HL-60/S4 (cell line): ENCODE data around the gene AP3D1.
"Not testable (repeated sequence)": the region's sequence is repeated elsewhere in the genome, so short reads cannot be mapped to it uniquely, and the experiment has no call there.

Experiments used
- in situ Hi-C: fragments of 300-500 bp; cut with MboI; formaldehyde crosslinking; loops from 2 replicates; pipeline ENCODE4 v1.14.3; 2022; ENCODE audit warnings: low sequenced_read_pairs

AP3D1 gene

GRCh38 chr19:2129892-2130770, 21.2 kb downstream of the AP3D1 start:
- in situ Hi-C loops = no loop called here

- in situ Hi-C loops = no loop called here
Measured at GRCh38 chr19:2129486-2129885, 21.9 kb downstream of the AP3D1 start.

DNA sequence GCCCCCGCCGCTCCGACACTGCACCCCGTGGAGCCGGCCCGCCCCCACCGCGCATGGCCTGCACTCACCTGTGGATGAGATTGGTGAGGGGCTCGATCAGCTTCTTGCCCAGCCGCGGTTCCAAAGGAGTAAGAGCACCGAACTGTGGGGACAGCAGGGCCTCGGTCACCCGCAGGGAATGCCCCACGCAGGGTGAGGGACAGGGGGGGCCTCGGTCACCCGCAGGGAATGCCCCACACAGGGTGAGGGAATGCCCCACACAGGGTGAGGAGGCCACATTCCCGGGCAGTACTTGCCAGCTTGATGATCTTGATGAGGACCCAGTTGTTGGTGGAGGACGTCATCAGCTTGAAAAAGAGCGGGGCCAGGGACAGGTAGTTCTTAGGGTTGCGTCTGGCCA, 22.3 kb downstream of the AP3D1 start:
- in situ Hi-C loops = no loop called here

DNA sequence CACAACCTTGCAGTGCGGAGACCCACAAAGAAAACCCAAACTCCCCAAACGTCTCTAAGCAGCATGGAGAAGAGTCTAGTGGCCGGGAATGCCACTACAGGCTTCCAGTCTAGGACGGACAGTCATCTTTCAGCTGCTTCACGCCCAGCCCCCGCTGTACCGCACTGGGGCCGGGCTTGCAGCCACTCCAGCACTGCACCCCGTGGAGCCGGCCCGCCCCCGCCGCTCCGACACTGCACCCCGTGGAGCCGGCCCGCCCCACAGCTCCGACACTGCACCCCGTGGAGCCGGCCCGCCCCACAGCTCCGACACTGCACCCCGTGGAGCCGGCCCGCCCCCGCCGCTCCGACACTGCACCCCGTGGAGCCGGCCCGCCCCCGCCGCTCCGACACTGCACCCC, 23.1 kb downstream of the AP3D1 start:
- in situ Hi-C loops = not testable (repeated sequence)

DNA sequence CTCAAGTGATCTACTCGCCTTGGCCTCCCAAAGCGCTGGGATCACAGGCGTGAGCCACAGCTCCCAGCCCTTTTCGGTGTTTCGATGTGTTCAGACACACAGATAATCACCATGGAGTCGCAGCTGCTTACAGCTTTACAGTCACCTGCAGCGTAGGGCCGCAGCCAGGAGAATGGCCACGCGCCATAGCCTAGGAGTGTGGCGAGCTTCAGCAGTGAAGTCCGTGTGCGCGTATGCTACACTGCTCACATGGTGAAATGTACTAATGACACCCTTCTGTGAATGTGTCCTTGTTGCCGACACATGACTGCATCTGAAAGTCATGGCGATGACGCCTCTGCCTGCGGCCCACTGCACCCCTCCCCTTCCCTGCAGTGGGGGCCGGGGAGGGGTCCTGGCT, 23.6 kb downstream of the AP3D1 start:
- in situ Hi-C loops = no loop called here

DNA sequence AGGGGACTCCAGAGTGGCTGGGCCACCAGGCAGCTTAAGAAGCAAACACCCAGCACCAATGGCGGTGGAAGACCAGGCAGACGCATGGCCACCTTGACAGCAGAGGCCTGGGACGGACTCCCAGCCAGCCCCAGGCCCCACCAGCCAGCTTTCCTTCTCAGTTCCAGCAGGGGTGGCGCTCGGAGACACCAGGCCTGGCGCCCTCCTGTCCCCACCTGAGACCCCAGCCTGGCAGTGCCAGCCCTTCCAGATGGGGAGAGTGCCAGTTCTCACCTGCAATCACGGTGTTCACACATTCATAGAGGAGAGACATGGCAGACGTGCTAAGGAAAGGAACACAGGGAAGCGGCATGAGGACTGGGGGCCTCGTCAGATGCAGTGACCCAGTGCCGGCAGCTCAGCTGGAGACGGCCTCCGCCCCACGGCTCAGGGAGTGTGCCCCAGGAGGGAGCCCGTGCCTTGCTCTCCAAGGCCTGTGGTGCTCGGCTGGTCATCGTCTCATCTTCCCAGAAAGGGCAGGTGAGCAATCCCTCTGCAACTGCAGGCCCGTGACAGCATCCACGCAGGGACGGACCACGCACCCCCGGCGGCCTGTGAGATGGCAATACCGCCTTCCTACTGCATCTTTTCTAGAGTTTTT, 24.4 kb downstream of the AP3D1 start:
- in situ Hi-C loops = no loop called here

DNA sequence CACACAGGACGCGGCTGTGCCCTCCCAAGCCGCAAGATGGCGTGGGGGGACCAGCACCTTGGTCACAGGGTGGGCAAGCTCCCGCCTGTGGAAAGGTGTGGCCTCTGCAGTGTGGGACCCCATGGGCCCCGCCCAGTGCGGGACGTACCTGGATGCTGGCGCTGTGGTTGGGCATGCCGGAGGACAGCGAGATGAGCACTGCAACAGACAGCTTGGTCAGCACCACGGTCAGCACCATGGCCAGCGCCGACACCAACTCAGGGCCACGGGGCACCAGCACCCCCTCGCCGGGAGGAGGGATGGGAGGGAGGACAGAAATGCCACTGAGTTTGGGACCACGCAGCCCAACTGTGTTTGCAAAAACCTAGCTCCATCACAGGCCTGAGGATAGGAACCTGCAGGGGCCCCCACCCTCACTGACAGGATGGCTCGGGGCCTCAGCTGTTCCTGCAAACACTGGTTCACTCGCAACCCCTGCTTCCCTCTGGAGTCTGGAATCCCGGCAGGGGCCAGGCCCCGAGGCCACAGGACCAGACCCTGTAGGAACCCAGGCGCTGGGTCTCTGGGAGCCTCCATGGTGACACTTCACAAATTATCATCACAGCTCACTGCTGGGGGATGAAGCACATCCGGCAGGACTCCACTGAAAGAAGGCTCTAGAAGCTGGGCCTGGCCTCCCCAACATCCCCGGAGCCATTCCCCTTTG, 27.5 kb downstream of the AP3D1 start:
- in situ Hi-C loops = no loop called here

DNA sequence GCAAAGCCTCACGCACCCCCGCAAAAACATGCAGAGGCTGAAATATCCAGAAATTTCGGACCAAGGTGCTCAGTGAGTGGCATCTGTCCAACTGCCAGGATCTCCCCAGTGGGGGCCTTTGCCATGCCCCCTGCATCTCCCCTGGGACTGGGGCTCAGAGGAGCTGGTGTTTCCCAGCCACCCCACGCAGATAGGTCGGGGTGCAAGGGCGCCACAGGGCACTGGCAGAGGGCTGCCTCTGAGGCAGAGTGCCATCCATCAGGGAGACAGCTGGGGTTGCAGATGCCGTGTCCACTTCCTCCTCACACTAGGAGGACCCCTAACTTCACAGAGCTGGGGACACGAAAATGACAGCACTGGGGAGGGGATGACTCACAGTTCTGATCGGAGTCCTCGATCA, 28.4 kb downstream of the AP3D1 start:
- in situ Hi-C loops = no loop called here

DNA sequence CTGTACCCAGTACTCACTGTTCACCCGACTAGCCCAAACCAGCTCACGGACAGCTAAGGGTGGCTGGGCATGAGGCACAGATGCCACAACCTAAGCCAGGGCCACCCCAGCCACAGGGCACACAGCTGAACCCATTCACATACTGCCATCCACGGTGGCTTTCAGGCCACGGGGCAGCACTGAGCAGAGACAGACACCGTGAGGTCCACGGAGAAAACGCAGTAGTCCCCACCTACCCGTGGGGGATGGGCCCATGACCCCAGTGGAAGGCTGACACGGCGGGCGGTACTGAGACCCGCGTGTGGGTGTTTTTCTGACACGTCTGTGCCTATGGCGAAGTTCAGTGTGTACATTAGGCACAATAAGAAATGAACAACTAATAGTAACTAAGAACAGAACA, 29.1 kb downstream of the AP3D1 start:
- in situ Hi-C loops = no loop called here

DNA sequence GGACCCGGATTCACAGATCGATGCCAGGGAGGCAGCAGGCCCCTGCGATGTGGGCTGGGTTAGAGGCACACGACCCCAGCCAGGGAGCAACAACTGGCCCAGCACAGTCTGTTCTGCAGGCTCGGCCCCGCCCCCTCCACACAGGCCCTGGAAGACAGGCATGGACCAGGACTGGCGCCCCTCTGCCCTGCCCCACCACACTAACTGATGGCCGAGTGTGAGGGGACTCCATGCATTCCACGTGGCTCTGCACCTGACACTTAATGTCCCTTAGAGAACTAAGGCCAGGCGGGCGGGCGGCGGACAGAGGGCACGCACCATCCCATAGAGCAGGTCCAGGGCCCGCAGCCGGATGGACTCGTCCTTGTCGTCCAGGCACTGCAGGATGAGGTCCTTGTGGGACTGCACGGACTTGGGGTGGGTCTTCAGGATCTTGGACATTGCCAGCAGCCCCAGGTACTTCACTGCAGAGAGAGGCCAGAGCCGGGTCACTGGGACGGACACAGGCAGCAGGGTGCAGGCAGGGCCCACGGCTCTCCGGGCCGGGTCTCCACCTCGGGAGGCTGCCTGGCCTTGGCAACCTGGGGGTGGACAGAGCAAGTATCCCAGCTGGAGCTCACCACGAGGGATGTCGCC, 29.8 kb downstream of the AP3D1 start:
- in situ Hi-C loops = no loop called here

GRCh38 chr19:2120821-2121220, 30.5 kb downstream of the AP3D1 start:
- in situ Hi-C loops = no loop called here

DNA sequence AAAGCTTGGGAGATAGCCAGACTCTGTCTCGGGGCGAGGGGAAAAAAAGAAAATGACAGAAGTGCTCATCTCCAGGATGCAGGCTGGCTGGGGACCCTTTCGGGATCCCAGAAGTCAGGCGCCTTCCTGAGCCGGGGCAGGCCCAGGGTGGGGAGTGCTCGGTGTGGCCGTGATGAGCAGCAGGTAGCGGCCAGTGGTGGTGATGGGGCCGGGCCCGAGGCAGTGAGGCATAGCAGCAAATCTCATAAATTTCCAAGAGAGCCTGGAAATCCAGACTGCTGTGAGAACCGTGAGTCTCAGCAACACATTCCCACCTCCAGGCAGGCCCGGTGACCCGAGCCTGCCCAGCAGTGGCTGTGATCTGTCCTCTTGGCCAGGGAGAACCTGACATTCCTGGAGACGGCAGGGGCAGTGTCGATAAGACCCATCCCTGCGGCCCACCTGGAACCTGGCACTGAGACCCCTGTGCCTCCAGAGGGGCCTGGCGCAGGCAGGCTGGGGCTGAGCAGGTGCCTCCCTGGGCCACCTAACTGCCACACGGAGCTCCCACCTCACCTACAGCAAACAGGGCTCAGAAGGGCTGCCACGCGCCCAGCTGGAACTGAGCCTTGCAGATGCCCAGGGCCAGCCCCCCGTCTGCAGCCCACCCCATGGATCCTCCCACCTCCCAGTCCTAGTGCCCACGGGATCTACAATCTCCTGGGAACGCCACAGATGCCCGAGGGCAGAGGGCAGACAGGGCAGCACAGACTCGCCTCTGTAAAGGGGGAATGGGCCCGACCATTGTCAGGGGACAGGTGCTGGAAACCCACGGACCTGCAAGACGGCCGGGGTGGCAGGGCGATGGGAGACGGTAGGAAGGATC, 31.2 kb downstream of the AP3D1 start:
- in situ Hi-C loops = no loop called here

DNA sequence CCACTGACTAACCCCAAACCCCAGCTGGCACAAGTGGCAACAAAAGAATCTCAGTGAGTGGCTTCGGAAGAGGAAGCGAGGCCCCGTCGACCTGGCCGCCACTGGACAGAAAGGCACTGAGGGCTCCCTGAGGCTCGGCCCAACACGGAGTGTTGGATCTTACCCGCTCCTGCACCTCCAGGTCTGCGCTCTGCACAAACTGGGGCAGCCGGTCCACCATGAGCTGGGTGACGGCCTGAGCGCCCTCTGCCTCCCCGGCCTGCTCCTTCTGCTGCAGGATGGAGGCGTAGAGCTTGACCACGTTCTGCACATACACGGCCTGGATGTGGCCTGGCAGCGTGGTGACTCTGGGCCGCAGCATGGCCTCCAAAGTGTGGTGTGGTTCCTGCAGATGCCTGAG, 32.9 kb downstream of the AP3D1 start:
- in situ Hi-C loops = no loop called here

GRCh38 chr19:2117215-2117960, 34.0 kb downstream of the AP3D1 start:
- in situ Hi-C loops = no loop called here

DNA sequence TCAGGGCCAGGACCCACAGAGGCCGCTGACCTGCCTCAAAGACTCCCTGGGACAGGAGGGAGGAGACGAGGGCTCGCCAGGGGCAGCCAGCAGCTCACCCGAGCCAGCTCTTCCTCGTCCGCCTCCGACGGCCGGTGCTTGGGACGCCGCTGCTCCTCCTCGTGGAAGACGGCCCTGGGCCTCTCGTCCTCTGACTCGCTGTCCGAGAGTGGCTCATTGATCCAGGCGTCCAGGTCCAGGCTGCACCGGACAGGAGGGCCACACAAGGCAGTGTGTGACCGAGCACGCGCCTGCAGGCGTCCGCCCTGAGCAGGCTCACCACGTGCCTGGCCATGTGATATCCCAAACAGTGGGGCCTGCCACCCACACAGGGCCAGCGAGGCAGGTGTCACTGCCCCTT, 34.9 kb downstream of the AP3D1 start:
- in situ Hi-C loops = no loop called here

- in situ Hi-C loops = no loop called here
Measured at GRCh38 chr19:2115911-2116426, 35.4 kb downstream of the AP3D1 start.

- in situ Hi-C loops = no loop called here
Measured at GRCh38 chr19:2115324-2115723, 36.0 kb downstream of the AP3D1 start.

DNA sequence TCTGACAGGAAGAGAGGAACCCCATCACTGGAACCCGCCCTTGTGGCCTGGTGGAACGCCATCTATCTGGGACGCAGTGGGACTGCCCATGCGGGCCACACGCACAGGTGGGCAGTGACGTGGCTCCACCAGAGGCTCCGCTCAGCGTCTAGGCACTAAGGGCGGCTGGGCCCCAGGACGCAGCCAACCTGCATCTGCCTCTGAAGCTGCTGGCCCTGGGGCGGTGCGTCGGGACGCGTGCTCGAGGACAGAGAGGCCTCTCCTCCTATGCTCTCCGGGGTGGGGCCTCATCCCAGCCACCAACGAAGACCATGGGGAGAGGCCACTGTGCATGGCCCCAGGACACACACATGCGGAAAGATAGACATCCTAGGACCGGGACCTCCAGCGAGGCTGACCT, 36.5 kb downstream of the AP3D1 start:
- in situ Hi-C loops = no loop called here

DNA sequence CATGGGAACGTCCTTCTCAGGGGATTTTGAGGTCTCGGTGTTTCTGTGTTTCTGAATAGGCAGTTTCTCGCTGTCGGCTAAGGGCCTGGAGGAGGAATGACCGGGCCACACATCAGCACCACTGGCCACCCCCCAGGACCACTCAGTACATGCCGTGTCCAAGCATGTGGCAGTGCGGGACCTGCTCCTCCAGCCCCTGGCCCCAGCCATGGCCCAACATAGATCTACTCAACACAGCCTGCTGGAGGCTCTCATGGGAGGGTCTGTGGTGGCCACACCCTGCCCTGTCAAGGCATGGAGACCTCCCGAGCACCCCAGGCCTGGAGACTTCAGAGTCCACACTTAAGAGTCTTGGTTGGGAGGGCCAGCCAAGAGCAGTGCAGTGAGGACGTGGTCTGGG, 37.1 kb downstream of the AP3D1 start:
- in situ Hi-C loops = no loop called here
